Stimulated activated CD8-positive, alpha-beta memory T cell treated with anti-CD3 and anti-CD28 coated beads, Interleukin-15, amount 100 ng/mL, for 24 hours (primary cell): Measurements from ENCODE around the gene ARHGEF40.

ENCODE experiments used
- DNase-seq: peaks from one replicate; pipeline ENCODE4 v3.0.0-alpha.2; 2020; ENCODE audit warnings: low read depth

Gene ARHGEF40

GRCh38 chr14:21060614-21061346, 9.3 kb upstream of the ARHGEF40 start:
- DNase-seq: no peak

- no peak for DNase-seq
These were observed 8.8 kb upstream of the ARHGEF40 start for GRCh38 chr14:21061347-21061668.

DNA sequence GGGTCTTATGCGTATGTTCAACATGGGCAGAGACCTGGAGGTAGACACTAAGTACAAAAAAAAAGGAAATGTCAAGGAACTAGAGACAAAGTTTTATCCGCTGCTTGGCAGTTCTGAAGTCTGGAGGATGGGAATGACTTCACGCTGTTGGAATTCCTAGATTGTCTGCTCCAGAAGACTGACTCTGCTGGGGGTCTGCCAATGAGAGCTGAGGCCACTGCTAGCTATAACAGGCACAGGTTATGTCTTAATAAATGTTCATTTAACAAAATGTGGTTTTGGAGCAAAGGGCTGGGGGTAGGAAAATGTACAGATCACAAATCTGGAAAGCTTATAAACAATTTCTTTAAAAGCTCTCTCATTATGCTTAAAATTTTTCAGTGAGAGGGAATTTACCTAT, 6.6 kb upstream of the ARHGEF40 start:
- DNase-seq: no peak

DNA sequence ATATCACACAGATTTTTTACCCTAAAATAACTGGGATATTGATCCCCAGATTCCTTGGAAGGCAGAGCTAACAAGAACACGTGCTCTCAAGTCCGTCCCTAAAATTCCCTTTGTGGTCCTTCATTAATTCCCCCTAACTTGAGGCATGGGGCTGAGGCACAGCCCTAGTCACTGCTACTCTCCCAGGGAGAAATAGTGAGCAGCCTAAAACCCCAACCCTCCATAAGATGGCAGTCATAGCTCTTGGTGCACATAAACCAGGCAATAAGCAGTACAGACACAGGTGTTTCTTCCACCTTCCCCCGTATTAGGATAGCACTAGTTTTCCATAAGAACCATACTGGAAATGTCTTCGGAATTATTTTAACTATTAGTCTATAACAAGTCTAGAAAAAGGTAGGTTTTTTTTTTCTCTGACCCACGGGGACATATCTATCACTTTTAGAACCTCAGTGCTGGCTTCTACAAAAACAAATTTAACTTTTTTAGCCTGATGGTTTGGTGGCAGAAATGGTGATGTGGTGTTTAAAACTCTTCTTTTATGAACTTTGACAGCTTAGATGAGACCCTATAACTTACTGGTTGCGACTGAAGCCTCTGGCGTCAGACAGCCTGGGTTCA, 3.1 kb upstream of the ARHGEF40 start:
- no peak for DNase-seq

GRCh38 chr14:21068521-21069387, 1.4 kb upstream of the ARHGEF40 start:
- DNase-seq: no peak

DNA sequence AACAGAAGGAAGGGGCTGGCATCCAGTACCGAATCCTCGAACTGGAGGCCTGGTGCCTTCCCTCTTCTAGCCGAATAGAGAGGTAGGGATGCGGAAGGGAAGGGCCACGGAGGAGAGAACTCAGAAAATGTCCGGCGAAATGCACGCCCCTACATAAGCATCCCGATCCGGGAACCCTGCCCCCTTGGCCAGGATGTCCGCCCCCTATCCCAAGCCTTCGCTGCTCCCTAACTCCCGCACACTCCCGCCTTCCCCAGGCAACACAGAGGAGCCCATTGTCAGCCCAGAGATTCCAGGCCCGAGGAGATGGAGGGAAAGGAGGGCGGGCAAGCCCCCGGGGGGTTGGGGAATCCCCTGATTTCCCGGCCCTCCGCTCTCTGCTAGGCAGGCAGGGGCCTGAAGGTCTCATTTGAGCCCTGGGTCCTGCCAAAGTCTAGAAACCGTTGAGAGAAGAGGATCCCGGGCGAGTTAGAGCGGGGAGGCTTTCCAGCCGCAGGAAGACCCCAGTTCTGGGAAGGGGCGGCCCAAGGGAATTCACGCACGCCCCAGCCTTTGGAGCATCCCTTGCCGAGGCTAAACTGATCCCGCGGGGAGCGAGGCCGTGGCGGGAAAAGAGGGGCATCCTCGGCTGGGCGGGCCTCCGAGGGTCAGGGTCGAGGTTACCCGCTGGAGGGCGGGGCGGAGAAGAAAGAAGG, 569 bp upstream of the ARHGEF40 start:
- no peak for DNase-seq

DNA sequence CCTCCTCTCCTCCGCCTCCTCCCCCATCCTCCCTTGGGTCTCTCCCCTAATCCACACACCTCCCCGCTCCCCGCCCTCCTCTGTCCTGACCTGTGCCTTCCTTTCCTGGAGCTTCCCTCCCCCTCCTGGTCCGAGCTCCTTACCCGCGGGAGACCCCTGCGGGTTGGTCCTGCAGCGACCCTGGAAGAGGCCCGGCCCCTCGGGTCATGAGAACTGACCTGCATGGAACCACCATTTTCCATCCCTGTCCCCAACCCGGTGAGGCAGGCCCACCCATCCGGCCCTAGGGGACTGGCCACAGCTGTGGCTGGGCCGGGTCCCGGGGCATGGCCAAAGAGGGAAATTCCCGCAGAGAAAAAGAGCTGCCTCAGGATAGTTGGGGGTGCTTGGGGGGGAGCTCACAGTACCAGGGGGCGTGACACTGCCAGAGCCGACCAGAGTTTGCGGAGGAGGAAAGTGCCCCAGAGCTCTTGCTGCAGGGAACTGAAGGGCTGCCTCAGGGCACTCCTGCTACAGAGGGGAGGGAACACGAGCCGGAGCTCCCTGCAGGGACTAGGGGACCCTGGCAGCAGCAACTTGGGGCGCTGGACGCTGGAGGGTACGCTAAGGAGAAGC, 613 bp downstream of the ARHGEF40 start:
- DNase-seq: no peak

- DNase-seq: no peak
These were observed 1.3 kb downstream of the ARHGEF40 start for GRCh38 chr14:21071225-21072030.

DNA sequence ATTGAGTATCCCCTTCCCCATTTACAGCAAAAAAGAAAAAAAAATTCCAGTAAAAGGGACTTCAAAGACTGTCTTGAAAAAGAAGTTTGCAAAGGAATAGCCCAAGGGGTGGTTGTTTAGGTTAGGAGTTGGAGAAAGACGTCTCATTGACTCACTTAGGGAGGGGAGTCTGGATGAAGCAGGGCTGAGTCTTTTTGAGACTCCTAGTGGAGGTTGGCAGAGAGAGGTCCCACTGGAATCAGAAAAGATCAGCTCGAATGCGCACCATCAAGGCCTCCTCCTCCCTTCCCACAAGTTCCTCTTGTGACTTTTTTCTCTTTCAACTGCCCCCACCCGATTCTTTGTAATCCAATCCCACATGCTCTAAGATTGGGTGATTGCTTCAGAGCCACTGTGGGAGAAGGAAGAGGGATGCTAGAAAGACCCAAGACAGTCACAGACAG, 1.9 kb downstream of the ARHGEF40 start:
- no peak for DNase-seq

GRCh38 chr14:21072781-21073339, 2.8 kb downstream of the ARHGEF40 start:
- no peak for DNase-seq

DNA sequence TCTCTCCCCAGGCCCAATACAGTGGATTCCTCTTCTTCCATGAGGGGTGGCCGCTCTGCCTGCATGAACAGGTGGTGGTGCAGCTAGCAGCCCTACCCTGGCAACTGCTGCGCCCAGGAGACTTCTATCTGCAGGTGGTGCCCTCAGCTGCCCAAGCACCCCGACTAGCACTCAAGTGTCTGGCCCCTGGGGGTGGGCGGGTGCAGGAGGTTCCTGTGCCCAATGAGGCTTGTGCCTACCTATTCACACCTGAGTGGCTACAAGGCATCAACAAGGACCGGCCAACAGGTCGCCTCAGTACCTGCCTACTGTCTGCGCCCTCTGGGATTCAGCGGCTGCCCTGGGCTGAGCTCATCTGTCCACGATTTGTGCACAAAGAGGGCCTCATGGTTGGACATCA, 3.8 kb downstream of the ARHGEF40 start:
- no peak for DNase-seq

DNA sequence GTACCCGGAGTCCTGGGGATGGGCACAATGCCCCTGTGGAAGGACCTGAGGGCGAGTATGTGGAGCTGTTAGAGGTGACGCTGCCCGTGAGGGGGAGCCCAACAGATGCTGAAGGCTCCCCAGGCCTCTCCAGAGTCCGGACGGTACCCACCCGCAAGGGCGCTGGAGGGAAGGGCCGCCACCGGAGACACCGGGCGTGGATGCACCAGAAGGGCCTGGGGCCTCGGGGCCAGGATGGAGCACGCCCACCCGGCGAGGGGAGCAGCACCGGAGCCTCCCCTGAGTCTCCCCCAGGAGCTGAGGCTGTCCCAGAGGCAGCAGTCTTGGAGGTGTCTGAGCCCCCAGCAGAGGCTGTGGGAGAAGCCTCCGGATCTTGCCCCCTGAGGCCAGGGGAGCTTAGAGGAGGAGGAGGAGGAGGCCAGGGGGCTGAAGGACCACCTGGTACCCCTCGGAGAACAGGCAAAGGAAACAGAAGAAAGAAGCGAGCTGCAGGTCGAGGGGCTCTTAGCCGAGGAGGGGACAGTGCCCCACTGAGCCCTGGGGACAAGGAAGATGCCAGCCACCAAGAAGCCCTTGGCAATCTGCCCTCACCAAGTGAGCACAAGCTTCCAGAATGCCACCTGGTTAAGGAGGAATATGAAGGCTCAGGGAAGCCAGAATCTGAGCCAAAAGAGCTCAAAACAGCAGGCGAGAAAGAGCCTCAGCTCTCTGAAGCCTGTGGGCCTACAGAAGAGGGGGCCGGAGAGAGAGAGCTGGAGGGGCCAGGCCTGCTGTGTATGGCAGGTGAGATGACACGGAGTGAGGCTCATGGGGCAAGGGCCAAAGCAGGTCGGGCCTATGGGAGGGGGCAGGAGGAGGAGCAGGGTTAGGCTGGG, 4.5 kb downstream of the ARHGEF40 start:
- DNase-seq: no peak

GRCh38 chr14:21075719-21076437, 5.8 kb downstream of the ARHGEF40 start:
- no peak for DNase-seq

GRCh38 chr14:21077672-21078071, 7.6 kb downstream of the ARHGEF40 start:
- no peak for DNase-seq

- DNase-seq: no peak
These were observed 8.2 kb downstream of the ARHGEF40 start for GRCh38 chr14:21078287-21078686.

DNA sequence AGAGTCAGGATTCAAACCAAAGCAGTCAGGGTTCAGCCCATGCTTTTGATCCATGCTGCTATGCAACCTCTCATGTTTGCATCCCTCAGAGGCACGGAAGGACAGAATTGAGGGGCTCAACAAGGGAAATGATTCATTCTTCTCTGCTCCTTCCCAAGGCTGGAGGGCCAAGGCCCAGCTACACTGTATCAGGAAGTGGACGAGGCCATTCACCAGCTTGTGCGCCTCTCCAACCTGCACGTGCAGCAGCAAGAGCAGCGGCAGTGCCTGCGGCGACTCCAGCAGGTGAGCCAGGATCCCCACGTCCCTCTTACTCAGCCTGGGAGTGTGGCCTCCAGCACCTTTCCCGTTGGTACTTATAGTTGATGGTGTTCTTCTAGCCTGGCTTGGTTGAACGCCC, 8.6 kb downstream of the ARHGEF40 start:
- no peak for DNase-seq

- no peak for DNase-seq
These were observed 11.5 kb downstream of the ARHGEF40 start for GRCh38 chr14:21081521-21082142.

DNA sequence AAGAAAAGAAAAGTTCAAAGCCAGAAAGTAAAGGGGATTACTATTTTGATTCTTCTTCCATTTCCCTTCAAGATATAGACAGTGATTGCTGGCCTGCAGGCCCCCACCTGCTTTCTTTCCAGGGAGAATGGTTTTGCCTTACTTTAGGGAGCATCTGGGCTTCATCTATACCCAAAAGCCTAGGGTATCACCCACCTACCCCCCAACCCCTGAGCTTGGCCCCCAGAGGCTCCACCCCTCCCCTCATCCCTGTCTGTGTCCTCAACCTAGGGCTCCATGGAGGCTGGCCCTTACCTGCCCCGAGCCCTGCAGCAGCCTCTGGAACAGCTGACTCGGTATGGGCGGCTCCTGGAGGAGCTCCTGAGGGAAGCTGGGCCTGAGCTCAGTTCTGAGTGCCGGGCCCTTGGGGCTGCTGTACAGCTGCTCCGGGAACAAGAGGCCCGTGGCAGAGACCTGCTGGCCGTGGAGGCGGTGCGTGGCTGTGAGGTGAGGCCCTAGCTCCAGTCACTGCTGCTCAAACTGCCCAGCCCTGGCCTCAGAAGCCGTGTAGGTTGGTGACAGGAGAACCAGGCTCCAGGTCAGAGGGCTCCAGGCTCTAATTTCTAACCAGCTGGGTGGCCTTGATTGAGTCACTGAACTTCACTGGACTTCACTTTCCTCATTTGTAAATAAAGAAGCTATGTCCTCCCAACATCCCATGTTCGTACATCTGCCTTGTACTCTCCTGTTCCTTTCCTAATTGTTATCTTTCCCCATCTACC, 13.6 kb downstream of the ARHGEF40 start:
- DNase-seq: no peak
